IPS-18c (cell line): ENCODE results near the gene CHST8.
A peak's percentile ranks its signal among the peaks of the same experiment; 100 is the strongest.

Experiments
- H3K4me3 ChIP-seq: 2 replicates; pipeline ENCODE4 v1.7.0; 2013; ENCODE audit warnings: low read depth, mild to moderate bottlenecking, low read length, moderate library complexity; ENCODE audit not compliant: insufficient read depth
- H3K9me3 ChIP-seq: one replicate; pipeline ENCODE4 v1.6.1; 2013; ENCODE audit warnings: mild to moderate bottlenecking, low read length, moderate library complexity; ENCODE audit not compliant: control insufficient read depth, insufficient read depth

The CHST8 gene

GRCh38 chr19:33773704-33774624 lies 152.2 kb downstream of the CHST8 start:
- Histone ChIP-seq H3K9me3 (peaks cover 2% of the 10 kb centered on the region), H3K4me3 (no peak overlapping the region)

DNA sequence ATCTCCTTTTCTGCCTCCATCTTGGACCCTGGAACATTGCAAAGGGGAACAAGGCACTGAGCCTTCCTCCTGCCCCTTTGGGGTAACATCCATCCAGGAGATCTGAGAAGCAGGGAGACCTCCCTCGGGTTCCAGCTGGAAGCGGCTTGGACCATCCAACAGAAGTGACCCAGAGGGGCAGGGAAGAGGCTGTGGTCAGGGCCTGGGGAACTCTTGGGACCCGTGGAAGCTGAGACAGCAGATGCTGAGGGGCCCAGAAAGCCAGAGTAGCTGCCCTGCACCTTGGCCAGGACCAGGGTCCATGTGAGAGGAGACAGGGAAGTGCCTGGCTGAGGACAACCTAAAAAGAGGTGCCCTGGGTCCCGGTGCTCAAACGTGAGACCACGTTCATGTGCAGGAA lies 153.0 kb downstream of the CHST8 start:
- peaks cover 2% of the 10 kb centered on the region for H3K9me3 ChIP-seq
- H3K4me3 ChIP-seq: no peak overlapping the region

DNA sequence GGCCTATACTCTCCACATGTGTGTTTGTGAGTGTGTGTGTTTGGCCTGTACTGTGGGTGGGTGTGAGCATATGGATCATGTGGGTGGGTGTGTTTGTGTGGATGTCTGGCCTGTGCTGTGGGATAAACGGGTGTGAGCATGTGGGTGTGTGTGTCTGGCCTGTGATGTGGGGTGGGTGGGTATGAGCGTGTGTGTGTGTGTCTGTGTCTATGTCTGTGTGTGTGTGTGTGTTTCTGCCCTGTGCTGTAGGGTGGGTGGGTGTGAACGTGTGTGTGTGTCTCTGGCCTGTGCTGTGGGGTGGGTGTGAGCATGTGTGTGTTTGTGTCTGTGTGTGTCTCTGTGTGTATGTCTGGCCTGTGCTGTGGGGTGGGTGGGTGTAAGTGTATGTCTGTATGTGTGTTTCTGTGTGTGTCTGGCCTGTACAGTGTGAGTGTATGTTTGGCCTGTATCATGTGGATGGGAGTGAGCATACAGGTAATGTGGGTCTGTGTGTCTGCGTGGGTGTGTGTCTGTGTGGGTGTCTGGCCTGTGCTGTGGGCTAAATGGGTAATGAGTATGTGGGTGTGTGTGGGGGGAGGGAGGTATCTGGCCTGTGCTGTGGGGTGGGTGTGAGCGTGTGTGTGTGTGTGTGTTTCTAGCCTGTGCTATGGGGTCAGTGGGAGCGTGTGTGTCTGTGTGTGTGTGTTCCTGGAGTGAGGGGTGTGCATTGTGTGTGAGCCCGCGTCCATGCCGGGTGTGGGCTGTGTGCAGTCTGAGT lies 154.2 kb downstream of the CHST8 start:
- no peak overlapping the region for H3K4me3 ChIP-seq
- H3K9me3 ChIP-seq: peaks cover 5% of the 10 kb centered on the region

DNA sequence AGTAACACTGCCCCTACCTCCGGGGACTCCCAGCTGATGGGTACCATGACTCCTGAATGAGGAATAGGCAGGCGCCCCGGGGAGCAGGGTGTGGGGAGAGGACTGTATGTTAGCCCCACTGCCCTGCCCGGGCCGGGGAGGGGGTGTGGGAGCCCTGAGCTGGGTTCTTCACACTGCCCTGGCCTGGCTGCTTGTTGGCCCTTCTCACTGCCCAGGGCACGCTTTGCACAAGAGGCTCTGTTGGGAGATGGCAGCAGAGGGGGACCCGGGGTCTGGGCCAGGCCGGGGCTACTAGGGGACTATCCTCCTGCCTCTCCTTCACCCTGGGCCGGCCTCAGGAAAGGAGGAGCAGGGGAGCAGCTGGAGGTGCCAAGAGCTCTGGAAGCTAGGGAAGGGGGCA lies 155.6 kb downstream of the CHST8 start:
- peaks cover 5% of the 10 kb centered on the region for H3K9me3 ChIP-seq
- no peak overlapping the region for H3K4me3 ChIP-seq

- Histone ChIP-seq H3K4me3 (no peak overlapping the region), H3K9me3 (peaks cover 5% of the 10 kb centered on the region)
These were observed 156.0 kb downstream of the CHST8 start for GRCh38 chr19:33777753-33778088.

DNA sequence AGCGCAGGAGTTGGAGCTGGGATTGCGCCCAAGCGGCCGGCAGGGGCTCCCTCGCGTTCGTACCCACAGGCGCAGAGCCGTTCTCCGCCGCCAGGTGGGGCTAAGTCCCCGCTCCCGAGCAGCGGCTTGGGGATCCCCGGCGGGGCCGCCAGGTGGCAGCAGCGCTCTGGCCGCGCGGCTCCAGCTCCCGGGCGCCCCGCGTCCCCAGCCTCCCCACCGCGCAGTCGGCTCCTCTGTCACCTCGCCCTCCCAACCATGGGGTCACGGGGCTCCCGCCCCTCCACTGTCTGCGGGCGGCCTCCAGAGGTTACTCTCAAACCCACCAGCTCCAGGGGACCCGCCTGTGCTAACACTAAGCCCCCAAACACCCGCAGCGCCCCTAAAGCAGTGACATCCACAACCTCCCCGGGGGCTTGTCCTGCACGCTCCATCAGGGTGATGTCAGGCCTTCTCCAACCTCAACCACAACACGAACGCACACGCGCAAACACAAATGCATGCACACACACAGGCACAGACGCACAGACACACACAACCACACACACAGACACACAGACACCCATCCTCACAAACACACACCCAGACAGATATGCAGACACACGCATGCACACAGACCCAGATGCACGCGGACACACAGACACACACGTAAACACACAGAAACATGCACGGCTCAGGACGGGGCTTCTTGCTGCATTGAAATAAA lies 156.5 kb downstream of the CHST8 start:
- Histone ChIP-seq H3K9me3 (peaks cover 4% of the 10 kb centered on the region), H3K4me3 (peak overlapping the region; percentile 28; the same call in 1 of the 2 replicates)

DNA sequence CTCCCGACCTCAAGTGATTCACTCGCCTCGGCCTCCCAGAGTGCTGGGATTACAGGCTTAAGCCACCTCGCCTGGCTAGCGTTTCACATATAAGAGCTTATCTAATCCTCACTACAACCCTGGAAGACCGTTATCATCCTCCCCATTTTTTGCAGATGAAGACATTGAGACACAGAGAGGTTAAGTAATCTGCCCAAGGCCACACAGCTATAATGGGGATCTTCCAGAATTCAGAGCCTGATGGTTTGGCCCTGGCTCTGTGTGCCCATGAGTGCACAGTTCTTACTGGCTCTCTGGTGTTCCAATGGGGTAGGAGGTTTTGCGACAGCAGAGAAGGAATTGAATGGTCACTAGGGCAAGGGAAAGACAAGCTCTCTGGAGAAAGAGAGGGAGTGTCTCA lies 158.1 kb downstream of the CHST8 start:
- Histone ChIP-seq H3K4me3 (no peak overlapping the region), H3K9me3 (peaks cover 3% of the 10 kb centered on the region)

DNA sequence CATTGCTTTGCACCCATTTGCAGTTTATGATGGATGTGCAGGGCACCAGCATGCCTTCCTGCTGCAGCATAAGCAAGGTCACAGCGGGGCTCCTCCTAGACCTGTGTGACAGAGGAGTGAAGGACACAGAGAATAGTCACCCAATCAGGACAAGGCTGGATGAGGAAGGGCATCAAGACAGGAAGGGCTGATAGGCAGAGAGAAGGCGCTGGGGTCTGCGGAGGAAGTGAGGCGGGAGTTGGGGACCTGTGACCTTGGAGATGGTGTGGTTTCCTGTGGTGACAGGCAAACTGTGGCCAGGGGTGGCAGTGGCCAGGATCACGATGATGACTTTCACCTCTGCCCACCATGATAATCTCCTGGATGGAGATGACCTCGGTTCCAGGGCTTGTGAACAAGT lies 158.5 kb downstream of the CHST8 start:
- Histone ChIP-seq H3K9me3 (peaks cover 3% of the 10 kb centered on the region), H3K4me3 (no peak overlapping the region)

DNA sequence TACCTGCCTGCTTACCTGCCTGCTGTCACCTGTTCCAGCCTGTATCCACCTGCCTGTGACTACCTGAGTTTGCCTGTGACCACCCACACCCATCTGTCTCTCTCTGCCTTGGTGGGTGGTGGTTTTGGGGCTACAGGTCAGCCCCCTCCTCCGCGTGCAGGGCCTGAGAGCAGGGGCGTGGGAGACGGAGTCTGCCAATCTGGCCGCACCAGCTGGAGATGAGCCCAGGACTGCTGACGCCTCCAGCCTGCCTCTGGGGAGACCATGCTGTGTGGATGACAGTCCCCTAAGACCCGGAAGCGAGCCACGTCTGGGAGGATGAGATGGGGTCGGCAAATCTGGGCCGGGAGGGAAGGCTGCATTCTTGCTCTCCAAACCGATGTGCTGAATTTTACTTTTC lies 159.0 kb downstream of the CHST8 start:
- H3K9me3 ChIP-seq: peaks cover 3% of the 10 kb centered on the region
- no peak overlapping the region for H3K4me3 ChIP-seq

DNA sequence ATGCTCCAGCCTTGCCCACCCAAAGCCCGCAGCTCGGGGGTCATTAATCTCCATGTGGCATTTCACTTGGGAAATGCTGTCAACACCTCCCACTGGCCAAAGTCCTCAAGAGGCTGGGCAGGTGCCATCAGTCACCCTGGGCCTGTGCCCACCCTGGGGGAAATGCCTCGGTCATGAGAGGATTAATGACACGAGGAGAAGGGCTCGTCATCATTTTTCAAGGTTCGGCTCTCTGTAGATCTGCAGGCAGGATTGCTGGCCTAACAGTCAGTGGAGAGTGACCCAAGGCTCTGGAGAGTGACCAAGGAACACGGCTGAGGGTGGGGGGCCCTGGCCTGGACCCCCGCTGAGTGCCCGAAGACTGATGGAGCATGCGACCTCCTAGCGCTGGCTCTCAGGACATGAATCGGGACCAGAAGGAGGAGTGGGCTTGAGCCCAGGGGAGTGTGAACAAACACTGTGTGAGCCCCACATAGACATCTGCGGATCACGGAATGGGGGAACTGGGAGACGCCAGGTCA lies 159.7 kb downstream of the CHST8 start:
- no peak overlapping the region for H3K4me3 ChIP-seq

DNA sequence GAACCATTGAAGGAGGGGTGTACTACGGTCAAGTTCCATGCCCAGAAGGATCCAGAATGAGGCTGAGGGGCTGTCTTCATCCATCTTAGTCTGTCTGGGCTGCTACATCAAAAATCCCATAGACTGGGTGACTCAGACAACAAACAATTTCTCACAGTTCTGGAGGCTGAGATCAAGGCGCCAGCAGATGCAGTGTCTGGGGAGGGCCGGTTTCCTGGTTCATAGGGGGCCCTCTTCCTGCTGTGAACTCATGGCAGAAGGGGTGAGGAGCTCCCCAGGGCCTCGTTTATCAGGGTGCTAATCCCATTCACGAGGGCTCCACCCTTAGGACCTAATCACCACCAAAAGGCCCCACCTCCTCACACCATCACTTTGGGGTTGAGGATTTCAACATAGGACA lies 160.2 kb downstream of the CHST8 start:
- no peak overlapping the region for H3K4me3 ChIP-seq
- H3K9me3 ChIP-seq: peaks cover 3% of the 10 kb centered on the region

More for the DNA sequence above, 159.7 kb downstream of the CHST8 start:
- H3K9me3 ChIP-seq: peaks cover 3% of the 10 kb centered on the region

- H3K9me3 ChIP-seq: peaks cover 3% of the 10 kb centered on the region
- H3K4me3 ChIP-seq: no peak overlapping the region
These were observed 162.7 kb downstream of the CHST8 start for GRCh38 chr19:33784432-33784831.

DNA sequence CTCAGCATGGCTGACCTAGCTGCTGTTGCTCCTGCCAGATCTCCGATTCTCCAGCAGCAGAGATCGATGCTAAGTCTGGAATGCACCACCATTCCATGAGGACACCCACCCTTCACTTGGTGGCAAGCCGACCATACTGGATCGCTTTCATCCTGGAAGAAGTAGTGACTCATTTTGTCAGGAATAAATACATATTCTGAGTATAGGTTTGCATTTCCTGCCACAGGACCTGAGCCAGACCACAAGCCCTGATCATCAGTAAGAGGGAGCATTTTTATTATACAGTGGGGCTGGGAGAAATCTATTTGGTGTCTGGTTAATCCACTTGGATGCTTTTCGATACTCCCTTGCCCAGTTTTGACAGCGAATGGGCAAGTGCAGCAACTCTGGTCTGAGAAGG lies 164.0 kb downstream of the CHST8 start:
- H3K9me3 ChIP-seq: no peaks in the 10 kb centered on the region
- no peak overlapping the region for H3K4me3 ChIP-seq

- Histone ChIP-seq H3K9me3 (no peaks in the 10 kb centered on the region), H3K4me3 (no peak overlapping the region)
These were observed 166.9 kb downstream of the CHST8 start for GRCh38 chr19:33788676-33789075.

- Histone ChIP-seq H3K9me3 (no peaks in the 10 kb centered on the region), H3K4me3 (no peak overlapping the region)
These were observed 167.6 kb downstream of the CHST8 start for GRCh38 chr19:33789344-33789743.

DNA sequence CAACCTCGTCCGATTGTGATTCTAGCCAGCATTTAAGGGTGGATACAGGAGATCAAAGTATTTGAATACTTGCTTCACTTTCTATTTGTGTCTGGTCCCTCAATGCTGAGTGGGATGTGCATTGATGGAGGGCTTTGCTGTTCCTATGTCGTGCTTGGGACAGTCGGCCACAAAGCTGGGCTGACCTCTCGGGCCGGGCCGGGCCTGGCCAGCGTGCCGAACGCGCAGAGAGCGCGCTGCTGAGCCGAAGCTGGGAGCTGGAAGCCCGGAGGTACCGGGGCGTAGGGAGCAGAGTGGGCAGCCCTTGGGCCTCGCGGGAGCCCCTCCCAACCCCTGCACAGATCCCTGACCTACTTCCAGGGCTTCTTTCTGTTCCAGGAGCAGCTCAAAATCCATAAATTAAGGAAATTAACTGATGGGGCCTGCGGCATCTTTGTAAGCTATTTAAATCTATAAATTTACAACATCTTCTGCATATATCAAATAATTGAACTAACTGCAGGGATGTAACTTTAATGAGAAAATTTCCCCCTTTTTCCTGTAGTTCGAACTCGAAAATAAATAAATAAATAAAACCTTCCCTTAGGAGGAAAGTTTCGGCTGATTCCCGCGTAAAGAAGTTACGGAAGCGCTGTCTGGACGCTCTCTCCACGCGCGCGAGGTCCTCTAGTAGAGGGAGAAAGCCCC lies 173.1 kb downstream of the CHST8 start:
- Histone ChIP-seq H3K4me3 (peak overlapping the region; percentile 84), H3K9me3 (no peaks in the 10 kb centered on the region)
